Measurements from ENCODE around the gene SLC29A3.

Gene SLC29A3

GRCh38 chr10:71391701-71392100, 72.6 kb downstream of the SLC29A3 start:
- TF ChIP-seq CTCF (IDR thresholded peaks at IDR 0.05), result no peak

- no peak for TF ChIP-seq CTCF (IDR thresholded peaks at IDR 0.05)
Measured at GRCh38 chr10:71392292-71392691, 73.2 kb downstream of the SLC29A3 start.

- TF ChIP-seq CTCF (IDR thresholded peaks at IDR 0.05), result no peak
Measured at GRCh38 chr10:71392791-71393781, 74.0 kb downstream of the SLC29A3 start.

GRCh38 chr10:71393841-71394475, 74.9 kb downstream of the SLC29A3 start:
- TF ChIP-seq CTCF (IDR thresholded peaks at IDR 0.05), result no peak

- TF ChIP-seq CTCF (IDR thresholded peaks at IDR 0.05), result no peak
Measured at GRCh38 chr10:71394926-71395562, 76.0 kb downstream of the SLC29A3 start.

- no peak for TF ChIP-seq CTCF (IDR thresholded peaks at IDR 0.05)
Measured at GRCh38 chr10:71395621-71396020, 76.6 kb downstream of the SLC29A3 start.

- no peak for TF ChIP-seq CTCF (IDR thresholded peaks at IDR 0.05)
Measured at GRCh38 chr10:71396084-71396710, 77.1 kb downstream of the SLC29A3 start.
